Activated CD8-positive, alpha-beta memory T cell treated with anti-CD3 and anti-CD28 coated beads for 24 hours (primary cell): ENCODE results near the gene IL3RA.
"Not testable (repeated sequence)": the region's sequence is repeated elsewhere in the genome, so short reads cannot be mapped to it uniquely, and the experiment has no call there.

Experiments used
- DNase-seq: peaks from one replicate; pipeline ENCODE4 v3.0.0-alpha.2; 2020

The IL3RA gene

GRCh38 chrX:1400742-1401471, 64.3 kb downstream of the IL3RA start:
- DNase-seq = no peak

- DNase-seq = no peak
Observed at GRCh38 chrX:1401611-1402430, 65.2 kb downstream of the IL3RA start.

DNA sequence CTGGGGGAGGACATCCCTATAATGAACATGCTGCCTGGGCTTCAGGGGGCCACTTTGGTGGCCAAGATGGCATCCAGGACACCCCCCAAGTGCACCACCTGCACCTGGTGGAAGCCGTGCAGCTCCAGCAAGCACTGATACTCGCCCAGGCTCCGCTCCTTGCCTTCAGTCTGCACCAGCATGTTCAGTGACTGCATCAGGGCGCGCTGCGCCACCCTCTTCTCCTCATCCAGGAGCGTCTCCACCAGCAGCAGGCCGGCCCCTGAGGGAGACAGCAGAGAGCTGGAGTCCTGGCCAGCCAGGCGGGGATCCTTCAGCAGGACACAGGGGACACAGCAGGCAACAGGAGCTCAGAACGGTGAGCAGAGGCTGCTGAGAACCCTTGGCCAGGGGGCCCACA, 66.6 kb downstream of the IL3RA start:
- no peak for DNase-seq

DNA sequence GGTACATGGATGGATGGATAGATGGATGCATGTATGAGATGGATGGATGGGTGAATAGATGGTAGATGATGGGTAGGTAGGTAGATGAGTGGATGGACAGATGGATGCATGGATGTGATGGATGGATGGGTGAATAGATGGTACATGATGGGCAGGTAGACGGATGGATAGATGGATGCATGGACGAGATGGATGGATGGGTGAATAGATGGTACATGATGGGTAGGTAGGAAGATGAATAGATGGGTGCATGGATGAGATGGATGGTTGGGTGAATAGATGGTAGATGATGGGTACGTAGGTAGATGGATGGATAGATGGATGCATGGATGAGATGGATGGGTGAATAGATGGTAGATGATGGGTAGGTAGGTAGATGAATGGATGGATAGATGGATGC, 67.3 kb downstream of the IL3RA start:
- DNase-seq = not testable (repeated sequence)

GRCh38 chrX:1405769-1406168, 69.2 kb downstream of the IL3RA start:
- not testable (repeated sequence) for DNase-seq

GRCh38 chrX:1407035-1407434, 70.5 kb downstream of the IL3RA start:
- DNase-seq = no peak

- DNase-seq = no peak
Observed at GRCh38 chrX:1411326-1411725, 74.7 kb downstream of the IL3RA start.

DNA sequence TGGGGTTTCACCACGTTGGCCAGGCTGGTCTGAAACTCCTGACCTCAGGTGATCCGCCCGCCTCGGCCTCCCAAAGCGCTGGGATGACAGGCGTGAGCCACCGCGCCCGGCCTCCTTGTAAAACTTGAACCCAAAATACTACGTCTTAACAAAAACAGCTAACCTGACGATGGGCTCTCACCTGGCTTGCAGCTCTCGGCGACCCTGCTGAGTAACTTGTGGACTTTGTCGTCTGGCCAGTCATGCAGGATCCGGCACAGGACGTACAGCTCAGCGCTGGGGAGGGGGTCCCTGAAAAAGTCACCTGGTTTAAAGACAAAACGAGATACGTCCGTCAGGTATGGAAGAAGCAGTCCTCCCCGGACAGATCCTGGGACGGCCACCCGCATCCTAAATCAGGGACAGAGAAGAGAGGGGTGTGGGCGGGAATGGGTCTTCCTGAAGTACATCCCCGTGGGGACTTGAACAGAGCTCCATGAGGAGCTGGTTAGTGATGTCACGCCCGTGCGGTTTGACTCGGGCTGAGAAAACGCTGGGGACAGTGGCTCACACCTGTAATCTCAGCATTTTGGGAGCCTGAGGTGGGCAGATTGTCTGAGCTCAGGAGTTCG, 76.1 kb downstream of the IL3RA start:
- DNase-seq = no peak

GRCh38 chrX:1416327-1416784, 79.8 kb downstream of the IL3RA start:
- no peak for DNase-seq

DNA sequence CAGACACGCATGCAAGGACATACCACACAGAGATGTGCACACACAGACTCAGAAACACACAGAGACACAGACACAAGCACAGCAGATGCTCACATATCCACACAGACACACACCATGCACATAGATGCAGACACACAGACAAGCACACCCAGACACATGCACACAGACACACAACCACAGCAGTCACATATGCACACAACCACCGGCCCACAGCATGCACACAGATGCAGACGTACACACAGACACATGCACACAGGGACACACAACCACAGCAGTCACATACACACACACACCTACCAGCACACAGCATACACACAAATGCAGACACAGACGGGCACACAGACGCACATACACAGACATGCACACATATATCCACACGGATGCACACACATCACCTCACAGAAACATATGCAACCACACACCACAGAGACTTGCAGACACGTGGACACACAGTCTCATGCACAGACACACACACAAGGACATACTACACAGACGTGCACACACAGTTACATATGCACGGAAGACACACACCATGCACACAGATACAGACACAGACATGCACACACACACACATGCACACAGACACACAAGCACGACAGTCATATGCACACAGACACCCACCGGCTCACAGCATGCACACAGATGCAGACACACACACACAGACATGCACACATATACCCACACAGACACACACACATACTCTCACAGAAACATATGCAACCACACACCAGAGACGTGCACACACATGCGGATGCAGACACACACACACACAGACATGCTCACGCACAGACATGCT, 80.6 kb downstream of the IL3RA start:
- DNase-seq = no peak

- DNase-seq = no peak
Observed at GRCh38 chrX:1417921-1418771, 81.6 kb downstream of the IL3RA start.

DNA sequence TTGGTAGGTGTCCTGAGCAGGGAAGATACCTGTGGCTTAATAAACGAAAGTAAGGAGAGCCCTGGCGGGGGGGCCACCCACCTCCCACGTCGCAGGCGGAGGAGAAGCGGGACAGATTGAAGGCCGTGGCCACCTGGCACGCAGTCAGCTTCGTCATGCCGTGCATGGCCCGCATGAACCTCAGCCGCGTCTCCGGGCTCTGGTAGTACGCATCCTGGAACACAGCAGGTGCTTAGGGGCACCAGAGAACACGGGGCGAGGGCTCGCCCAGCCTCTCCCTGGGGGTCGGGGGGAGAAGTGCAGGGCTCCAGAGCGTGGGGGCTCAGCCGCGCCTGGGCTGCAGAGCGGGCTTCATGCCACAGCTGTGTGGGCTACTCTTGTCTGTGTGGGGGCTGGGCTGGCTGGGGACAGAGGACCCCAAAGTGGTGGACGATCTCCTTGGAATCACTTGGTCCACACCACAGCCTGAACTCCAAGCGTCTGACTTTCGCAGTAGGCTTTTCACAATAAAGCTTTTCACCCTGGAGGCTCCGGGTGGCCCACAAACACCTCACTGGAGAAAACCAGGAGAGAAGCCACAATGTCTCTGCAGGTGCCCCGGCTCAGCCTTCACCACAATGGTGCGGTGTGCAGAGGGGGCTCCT, 82.4 kb downstream of the IL3RA start:
- no peak for DNase-seq

- no peak for DNase-seq
Observed at GRCh38 chrX:1419545-1420355, 83.2 kb downstream of the IL3RA start.

DNA sequence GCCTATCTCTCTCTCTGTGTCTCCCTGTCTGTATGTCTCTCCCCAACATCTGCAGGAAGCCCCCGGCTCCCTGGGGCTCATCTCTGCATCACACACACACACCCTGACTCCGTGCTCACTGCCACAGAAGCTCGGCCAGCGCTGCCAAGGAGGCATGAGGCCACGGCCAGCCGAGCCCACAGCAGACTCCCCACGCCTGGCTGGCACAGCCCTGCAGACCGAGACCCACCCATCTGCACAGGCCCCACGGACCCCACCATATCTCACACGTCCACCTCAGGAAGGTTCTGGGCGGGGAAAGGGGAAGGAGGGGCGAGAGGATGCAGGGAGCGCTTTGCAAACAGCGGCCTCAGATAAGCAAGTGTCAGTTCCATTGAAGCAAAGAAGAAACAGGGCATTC, 83.8 kb downstream of the IL3RA start:
- DNase-seq = no peak

- no peak for DNase-seq
Observed at GRCh38 chrX:1421433-1422134, 85.0 kb downstream of the IL3RA start.

- DNase-seq = no peak
Observed at GRCh38 chrX:1422135-1422465, 85.5 kb downstream of the IL3RA start.

DNA sequence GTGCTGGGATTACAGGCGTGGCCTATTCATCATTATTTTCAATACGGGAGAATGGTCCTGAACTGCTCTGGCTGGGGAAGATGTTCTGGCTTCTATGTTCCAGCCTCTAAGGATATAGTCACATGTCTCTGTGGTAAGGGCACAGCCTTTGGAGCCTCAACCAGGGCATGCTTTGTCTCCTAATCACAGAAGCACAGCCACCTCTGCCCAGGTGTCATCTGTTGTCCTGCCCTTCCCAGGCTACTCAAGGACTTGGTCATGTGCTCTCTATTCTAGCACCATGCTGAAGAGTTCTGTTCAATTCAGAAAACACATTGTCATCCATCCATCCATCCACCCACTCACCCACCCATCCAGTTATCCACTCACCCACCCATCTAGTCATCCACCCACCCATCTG, 86.6 kb downstream of the IL3RA start:
- DNase-seq = no peak

GRCh38 chrX:1424147-1424851, 87.7 kb downstream of the IL3RA start:
- DNase-seq = no peak

DNA sequence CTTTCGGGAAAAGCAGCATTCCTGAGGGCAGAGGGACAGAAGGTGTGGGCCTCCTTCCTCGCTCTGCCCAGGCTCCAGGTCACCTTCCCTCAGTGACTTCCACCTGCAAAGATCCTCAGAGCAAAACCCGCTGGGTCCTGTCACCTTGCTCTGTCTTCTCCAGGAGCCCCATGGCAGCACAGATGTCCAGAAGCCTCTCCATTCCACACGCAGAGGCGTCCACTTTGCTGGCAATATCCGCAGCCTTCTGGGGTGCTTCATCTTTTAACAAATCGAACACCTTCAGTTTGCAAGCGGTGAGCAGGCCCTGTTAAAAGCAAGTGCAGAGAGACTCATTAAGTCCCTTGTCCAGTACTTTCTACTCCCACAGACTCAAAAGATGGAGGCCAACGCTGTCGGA, 88.8 kb downstream of the IL3RA start:
- DNase-seq = no peak
